Coronary artery (tissue), 2 donors: ENCODE measurements around the gene EFCC1.

Experiments used
- DNase-seq: peaks from one replicate; pipeline ENCODE4 v3.0.0-alpha.2; 2017; ENCODE audit warnings: low spot score
- H3K27ac ChIP-seq, 2 donors: fragments of 200-600 bp; sonication (generic); one replicate each; pipeline ENCODE4 v1.5.1; 2016 to 2019
- H3K4me3 ChIP-seq: fragments of 200-600 bp; sonication (generic); 2 replicates; pipeline ENCODE4 v1.5.1; 2016; ENCODE audit warnings: mild to moderate bottlenecking, moderate library complexity
- TF ChIP-seq, protein P1 (sequence below): fragments of 200-600 bp; sonication (generic); IDR thresholded peaks from one replicate; pipeline ENCODE4 v1.5.1; 2019; ENCODE audit warnings: antibody characterized with exemption

The EFCC1 gene

DNA sequence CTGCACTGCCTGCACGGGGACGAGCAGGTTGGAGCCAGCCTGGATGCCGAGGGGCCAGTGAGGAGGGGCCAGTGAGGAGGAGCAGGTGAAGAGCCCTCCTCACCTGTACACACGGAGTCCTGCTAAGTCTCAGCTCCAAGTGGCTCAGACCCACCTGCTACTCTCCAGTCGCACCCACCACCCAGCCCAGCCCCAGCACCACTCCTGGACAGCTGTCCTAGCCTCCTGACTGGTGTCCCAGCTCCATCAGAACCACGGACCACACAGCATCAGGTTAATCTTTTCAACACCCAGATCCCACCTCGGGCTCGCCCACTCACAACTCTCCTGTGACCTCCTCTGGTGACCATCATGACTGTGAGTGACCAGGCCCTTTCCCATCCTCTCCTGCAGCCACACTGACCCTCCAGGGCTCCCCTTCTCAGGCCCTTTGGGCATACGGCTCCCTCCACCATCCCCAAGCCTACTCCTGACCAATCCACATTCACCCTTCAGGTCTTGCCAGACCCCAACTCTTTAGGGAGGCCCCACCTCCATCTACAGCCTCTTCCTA lies 13.8 kb downstream of the EFCC1 start:
- H3K4me3 ChIP-seq = no peak overlapping the region
- TF ChIP-seq, protein P1, sequence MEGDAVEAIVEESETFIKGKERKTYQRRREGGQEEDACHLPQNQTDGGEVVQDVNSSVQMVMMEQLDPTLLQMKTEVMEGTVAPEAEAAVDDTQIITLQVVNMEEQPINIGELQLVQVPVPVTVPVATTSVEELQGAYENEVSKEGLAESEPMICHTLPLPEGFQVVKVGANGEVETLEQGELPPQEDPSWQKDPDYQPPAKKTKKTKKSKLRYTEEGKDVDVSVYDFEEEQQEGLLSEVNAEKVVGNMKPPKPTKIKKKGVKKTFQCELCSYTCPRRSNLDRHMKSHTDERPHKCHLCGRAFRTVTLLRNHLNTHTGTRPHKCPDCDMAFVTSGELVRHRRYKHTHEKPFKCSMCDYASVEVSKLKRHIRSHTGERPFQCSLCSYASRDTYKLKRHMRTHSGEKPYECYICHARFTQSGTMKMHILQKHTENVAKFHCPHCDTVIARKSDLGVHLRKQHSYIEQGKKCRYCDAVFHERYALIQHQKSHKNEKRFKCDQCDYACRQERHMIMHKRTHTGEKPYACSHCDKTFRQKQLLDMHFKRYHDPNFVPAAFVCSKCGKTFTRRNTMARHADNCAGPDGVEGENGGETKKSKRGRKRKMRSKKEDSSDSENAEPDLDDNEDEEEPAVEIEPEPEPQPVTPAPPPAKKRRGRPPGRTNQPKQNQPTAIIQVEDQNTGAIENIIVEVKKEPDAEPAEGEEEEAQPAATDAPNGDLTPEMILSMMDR = no peak
- no peak for DNase-seq
- peak overlapping the region in 1 of 2 donors; percentile 77 for H3K27ac ChIP-seq

DNA sequence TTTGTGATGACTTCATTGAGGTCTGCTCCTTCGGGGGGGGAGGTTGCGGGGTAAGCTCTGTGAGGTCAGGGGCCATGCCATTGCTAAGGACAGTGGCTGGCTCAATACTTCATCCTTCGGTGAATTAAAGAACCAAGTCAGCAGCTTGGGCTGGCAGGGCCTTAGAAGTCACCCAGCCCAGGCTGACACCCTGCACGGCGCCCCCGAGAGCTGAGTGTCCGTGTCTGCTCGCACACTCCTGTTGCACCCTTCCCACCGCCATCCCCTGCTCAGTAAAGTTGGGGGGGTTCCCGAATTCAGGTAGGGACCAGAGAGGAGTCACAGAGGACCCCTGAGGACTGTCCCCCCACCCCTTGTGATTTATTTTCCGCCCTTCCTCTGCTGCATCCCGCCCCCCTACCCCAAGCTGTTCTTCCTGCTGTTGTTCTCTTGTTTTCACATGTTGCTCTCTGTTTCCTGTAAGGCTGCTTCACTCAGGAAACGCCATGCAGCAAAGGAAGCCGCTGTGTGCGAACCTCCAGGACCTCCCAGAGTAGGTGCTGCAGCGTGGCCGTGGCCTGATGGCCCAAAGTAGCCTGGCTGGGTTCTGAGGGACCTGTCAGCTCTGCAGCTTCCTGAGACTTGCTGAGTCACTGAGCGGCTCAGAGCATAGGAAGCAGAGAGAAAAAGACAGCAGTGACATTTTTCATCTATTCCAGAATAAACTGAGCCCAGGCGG lies 14.4 kb downstream of the EFCC1 start:
- no peak for DNase-seq
- TF ChIP-seq, protein P1 = no peak
- Histone ChIP-seq H3K27ac (peak overlapping the region in 1 of 2 donors; percentile 77), H3K4me3 (no peak overlapping the region)

DNA sequence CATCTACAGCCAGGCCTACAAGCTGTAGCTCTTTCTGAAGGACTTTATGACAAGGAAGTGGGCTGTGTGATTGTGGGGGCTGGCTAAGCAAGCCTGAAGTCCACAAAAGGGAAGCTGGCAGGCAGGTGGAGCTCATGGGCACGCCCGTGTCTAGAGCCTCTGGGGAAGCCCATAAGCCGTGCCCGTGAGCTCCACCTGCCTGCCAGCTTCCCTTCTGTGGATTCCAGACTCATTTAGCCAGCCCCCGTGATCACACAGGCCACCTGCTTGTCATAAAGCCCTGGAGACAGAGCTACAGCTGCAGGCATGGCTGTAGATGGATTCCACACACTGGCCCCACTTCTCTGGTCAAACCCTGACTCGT lies 15.2 kb downstream of the EFCC1 start:
- Histone ChIP-seq H3K27ac (peak overlapping the region in 1 of 2 donors; percentile 77), H3K4me3 (no peak overlapping the region)
- no peak for DNase-seq
- TF ChIP-seq, protein P1 = no peak

DNA sequence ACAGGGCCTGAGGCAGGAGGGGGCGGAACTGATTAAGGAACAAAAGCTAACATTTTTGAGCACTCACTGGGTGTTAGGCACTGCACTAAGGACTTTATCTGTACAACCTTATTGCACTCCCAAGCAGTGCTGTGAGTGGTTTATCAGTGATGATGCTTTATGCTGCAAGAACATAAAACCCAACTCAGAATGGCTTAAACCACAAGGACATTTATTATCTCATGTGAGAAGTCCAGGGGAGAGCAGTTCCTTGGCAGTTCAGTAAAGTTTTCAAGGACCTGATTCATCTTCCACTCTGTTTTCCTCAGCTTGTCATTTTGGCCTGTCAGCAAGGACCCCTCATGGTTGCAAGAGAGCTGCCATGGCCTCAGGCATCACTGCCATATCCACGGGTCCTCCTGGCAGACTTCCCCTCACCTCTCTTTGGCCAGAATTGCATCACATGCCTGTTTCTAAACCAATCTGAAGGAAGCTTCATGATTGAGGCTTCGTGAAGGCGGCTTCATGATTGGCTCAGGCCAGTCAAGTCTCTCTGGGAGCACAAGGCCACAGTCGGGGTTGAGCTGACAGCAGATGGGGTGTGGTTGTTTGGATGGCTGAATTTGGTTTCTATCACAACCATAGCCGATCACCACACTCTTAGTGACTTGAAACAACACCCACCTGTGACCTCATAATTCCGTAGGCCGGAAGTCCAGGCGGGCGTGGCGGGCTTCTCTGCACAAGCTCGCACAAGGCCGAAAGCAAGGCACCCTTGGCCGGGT lies 15.8 kb downstream of the EFCC1 start:
- no peak for DNase-seq
- H3K27ac ChIP-seq = peak overlapping the region in 1 of 2 donors; percentile 77
- TF ChIP-seq, protein P1 = no peak
- H3K4me3 ChIP-seq = no peak overlapping the region

DNA sequence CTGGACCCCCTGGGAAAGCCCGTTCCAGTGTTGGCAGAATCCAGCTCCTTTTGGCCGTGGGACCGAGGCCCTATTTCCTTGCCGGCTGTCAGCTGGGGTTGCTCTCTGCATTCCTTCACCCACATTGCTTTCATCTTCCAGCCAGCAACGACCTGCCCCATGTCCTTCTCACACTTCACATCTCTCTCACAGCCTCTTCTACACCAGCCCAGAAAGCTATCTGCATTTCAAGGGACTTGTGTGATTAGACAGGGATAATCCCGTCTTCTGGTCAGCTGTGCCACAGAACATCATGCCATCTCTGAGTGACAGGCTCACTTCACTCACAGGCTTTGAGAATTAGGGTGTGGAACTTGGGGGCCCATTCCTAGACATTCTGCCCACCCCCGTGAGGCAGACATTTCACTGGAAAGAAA lies 16.4 kb downstream of the EFCC1 start:
- TF ChIP-seq, protein P1 = no peak
- H3K27ac ChIP-seq = peak overlapping the region in 1 of 2 donors; percentile 77
- no peak for DNase-seq
- H3K4me3 ChIP-seq = no peak overlapping the region

DNA sequence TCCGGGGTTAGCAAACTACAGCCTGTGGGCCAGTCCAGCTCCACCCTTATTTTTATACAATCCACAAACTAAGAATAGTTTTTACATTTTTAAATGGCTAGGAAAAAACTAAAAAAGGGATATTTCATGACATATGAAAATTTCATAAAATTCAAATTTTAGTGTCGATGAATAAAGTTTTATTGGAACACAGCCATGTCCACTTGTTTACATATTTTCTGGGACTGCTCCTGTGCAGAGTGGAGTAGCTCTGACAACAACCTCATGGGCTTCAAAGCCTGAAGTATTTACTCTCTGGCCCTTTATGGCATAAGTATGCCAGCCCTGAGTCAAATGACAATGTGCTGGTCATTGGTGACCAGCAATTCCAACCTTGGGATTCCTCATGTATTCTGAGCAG lies 17.2 kb downstream of the EFCC1 start:
- no peak for DNase-seq
- peak overlapping the region in 1 of 2 donors; percentile 77 for H3K27ac ChIP-seq
- TF ChIP-seq, protein P1 = no peak
- no peak overlapping the region for H3K4me3 ChIP-seq
